Frontal cortex (tissue), 4 donors: Measurements from ENCODE around the gene CSTF3. TPM values are rescaled to one million over a fixed set of nuclear protein-coding genes. Genes with fewer than 3 reads are reported as not detected.
"Not testable (repeated sequence)": the region's sequence is repeated elsewhere in the genome, so short reads cannot be mapped to it uniquely, and the experiment has no call there.

Source experiments
- DNase-seq, 2 donors: peaks; one replicate each; pipeline ENCODE4 v3.0.0; 2012; ENCODE audit warnings: low spot score in 2 of 2
- FAIRE-seq: peaks from 2 replicates; lab custom pipeline; 2012; peaks lifted over from hg19 to GRCh38; lab: Jason Lieb, UNC
- small RNA-seq: library from RNA; depleted of rRNA; stranded (forward); fragments of <200 nt; gene quantifications from one replicate; pipeline ENCODE3, GENCODE V24; 2014
- total RNA-seq: library from RNA; depleted of rRNA; stranded (reverse); fragments of >200 nt; gene quantifications from one replicate; pipeline ENCODE4 v1.2.3, GENCODE V29; 2014
- donor health status: control.
- donor health status: control.
- donor health status: control.

The CSTF3 gene
- total RNA-seq, 1 donor from 2014 or later, result 66.9 TPM

- DNase-seq, FAIRE-seq: not testable (repeated sequence)
These were observed 111.5 kb downstream of the CSTF3 start for GRCh38 chr11:33049565-33050408.

DNA sequence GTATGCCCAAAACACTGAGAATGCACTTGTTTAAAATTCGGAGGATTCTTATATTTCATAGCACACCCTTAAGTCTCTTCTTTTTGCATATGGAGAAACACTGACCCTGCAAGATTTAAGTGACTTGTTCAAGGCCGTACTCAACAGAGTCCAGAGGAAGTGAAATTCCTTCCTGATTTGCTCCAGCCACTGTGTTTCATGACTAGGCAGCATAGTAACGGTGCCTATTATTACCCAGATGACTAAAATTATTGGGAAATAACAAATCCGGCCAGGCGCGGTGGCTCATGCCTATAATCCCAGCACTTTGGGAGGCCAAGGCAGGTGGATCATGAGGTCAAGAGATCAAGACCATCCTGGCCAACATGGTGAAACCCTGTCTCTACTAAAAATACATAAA, 112.6 kb downstream of the CSTF3 start:
- FAIRE-seq, DNase-seq: not testable (repeated sequence)

- no peak for DNase-seq
- FAIRE-seq, result no peak
These were observed 115.6 kb downstream of the CSTF3 start for GRCh38 chr11:33045551-33046255.

GRCh38 chr11:33044285-33044756, 117.0 kb downstream of the CSTF3 start:
- FAIRE-seq, result no peak
- no peak for DNase-seq

- no peak for FAIRE-seq
- no peak for DNase-seq
These were observed 118.0 kb downstream of the CSTF3 start for GRCh38 chr11:33043221-33043830.

DNA sequence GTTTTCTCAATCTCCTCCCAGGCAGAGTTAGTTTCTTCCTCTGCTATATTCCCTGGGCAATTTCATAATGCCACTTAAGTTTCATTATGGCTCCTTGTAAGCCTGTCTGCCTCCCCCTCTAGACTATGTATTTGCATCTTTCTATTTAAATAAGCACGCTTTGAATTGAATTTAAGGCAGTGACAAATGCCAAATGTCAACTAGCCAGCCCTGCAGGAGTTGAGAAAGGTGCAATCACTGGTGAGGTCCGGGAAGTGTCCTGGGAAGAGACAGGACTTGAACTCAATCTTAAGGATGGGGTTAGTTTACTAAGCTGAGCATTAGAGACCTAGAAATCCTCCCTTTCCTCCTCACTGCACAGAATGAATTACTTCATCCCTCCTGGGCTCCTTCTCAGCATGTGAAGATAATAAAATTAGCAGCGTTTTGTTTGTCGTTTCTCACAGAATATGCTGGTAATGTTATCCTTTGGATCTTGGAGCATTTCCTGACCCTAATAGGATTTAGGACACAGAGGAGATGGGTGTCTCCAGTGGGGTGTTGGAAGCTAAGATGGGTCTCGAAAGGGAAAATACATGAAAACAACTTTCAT, 120.3 kb downstream of the CSTF3 start:
- DNase-seq (no peak), FAIRE-seq (no peak)

- DNase-seq (peak; percentile 35 to 59), FAIRE-seq (no peak)
These were observed 121.0 kb downstream of the CSTF3 start for GRCh38 chr11:33040033-33040861.

DNA sequence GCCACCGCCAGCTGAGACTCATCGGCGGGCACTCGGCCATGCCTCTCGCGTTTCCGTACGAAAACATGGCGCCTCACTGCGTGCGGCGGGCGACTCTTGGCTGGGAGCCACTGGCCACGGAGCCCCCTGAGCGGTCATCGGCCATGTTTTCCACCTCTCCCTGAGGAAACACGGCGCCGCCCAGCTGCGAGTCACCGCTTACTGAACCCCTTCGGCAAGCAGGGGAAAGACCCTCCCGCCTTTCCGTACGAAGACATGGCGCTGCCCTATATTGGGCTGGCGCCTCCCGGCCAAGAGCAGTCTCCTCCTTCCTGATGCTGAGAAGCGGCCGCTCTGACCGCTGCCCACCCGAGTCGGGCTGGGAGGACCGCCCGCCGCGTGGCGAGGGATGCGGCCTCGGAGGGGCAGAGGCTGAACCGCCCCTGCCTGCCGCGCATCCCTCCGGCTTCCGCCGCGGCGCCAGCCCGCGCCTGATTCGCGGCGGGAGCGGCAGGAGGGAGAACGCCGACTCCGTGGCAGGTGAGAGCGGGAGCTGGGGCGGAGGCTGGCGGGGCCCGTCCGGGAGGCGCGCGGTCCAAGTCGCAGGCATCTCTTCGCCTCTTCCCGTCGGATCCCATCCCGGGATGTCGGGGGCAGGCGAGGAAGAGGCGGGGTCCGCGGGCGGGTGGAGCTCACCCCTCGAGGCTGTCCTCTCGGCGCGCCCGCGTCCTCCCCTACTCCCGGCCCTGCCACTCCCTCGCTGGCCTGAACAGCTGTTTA, 121.8 kb downstream of the CSTF3 start, which contains the start of gene TCP11L1:
Gene TCP11L1, plus strand, starts transcription at position 299 of the 759 bp plus-strand sequence. CDS start 4,202 bp downstream, outside the sequence.
- DNase-seq, result peak; percentile 84
- FAIRE-seq, result no peak

DNA sequence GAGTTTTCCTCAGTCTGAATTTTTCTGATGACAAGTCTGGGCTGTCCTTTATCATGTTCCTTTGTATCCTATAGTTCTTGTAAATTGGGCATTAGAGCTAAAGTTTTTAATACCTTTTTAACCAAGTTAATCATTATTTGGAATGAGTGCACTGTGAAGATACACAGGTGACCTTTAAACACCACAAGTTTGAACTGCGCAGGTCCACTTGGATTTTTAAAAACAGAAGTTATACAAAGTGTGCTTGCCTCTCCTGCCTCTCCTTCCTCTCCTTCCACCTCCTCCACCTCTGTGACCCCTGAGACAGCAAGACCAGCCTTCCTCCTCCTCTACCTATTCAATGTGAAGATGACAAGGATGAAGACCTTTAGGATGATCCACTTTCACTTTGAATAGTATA, 126.3 kb downstream of the CSTF3 start:
- FAIRE-seq (no peak), DNase-seq (no peak)

Small RNA genes within 50 kb of the gene (small RNA-seq; reads per million reads assigned to genes)
- not detected for gene RF00019

Other genes with a start within 250 kb of the CSTF3 start
- gene DEPDC7, start 145.6 kb downstream of the CSTF3 start, total RNA-seq, result 1.6 TPM
- 25.3 TPM for gene TCP11L1, start 121.9 kb downstream of the CSTF3 start, total RNA-seq
- 313 TPM for gene HIPK3, start 95.9 kb upstream of the CSTF3 start, total RNA-seq
- gene KIAA1549L, start 214.6 kb upstream of the CSTF3 start, total RNA-seq, result 38.7 TPM